Cardiac muscle cell (in vitro differentiated cells and primary cell): ENCODE data around the gene NT5DC4. TPM values are rescaled to one million over a fixed set of nuclear protein-coding genes. Genes with fewer than 3 reads are reported as not detected.

ENCODE experiments used
- DNase-seq, 2 donors: peaks; one replicate each; pipeline versions ENCODE4 v3.0.0 to v3.0.0-alpha.2; 2010 to 2017; ENCODE audit warnings: low read depth in 1 of 2, low spot score in 1 of 2
- H3K27ac ChIP-seq: fragments of 200-600 bp; sonication (generic); 2 replicates; pipeline ENCODE4 v1.5.1; 2016
- H3K27me3 ChIP-seq: fragments of 200-600 bp; sonication (generic); 2 replicates; pipeline ENCODE4 v1.6.0; 2016; ENCODE audit warnings: control low read depth
- H3K36me3 ChIP-seq: fragments of 200-600 bp; sonication (generic); 2 replicates; pipeline ENCODE4 v1.5.1; 2016; ENCODE audit warnings: control low read depth
- H3K4me1 ChIP-seq: fragments of 200-600 bp; sonication (generic); 2 replicates; pipeline ENCODE4 v1.8.1; 2017; ENCODE audit warnings: low read depth, mild to moderate bottlenecking, mixed run types
- H3K4me3 ChIP-seq: fragments of 200-600 bp; sonication (generic); 2 replicates; pipeline ENCODE4 v1.5.1; 2016; ENCODE audit warnings: mild to moderate bottlenecking
- H3K9me3 ChIP-seq: fragments of 200-600 bp; sonication (generic); 2 replicates; pipeline ENCODE4 v1.5.1; 2017; ENCODE audit warnings: low read depth, mild to moderate bottlenecking, control low read depth
- CTCF ChIP-seq: IDR thresholded peaks from 2 replicates; pipeline ENCODE4 v1.5.1; 2012; ENCODE audit warnings: low read depth, mild to moderate bottlenecking, low read length
- polyA plus RNA-seq: library from polyadenylated mRNA; unstranded; fragments of >200 nt; fragmentation: Nextera tagmentation; extraction: Ambion mirVana; gene quantifications from 2 replicates; pipeline ENCODE4 v1.2.1, GENCODE V29; 2016
- total RNA-seq: library from RNA; depleted of rRNA; stranded (reverse); fragments of >200 nt; gene quantifications from 2 replicates; pipeline ENCODE4 v1.2.3, GENCODE V29; 2016

The NT5DC4 gene
- total and polyA plus RNA-seq, 2 experiments from 2014 or later = not detected

GRCh38 chr2:112788653-112789052 lies 67.8 kb downstream of the NT5DC4 start:
- no peaks in the 10 kb centered on the region for H3K36me3 ChIP-seq
- no peak overlapping the region for H3K4me3 ChIP-seq
- no peak overlapping the region for H3K27ac ChIP-seq
- H3K4me1 ChIP-seq = no peaks in the 10 kb centered on the region
- no peak for TF ChIP-seq CTCF
- no peaks in the 10 kb centered on the region for H3K9me3 ChIP-seq
- H3K27me3 ChIP-seq = no peaks in the 10 kb centered on the region
- no peak for DNase-seq

Other genes starting within 250 kb of the NT5DC4 start
- gene TTL, start 238.9 kb upstream of the NT5DC4 start, total RNA-seq = 21.8 and 29.7 TPM in 2 replicates
- gene TTL, start 238.9 kb upstream of the NT5DC4 start, polyA plus RNA-seq = 26.3 and 32.6 TPM in 2 replicates
- 7.8 and 12.6 TPM in 2 replicates for gene POLR1B, start 178.6 kb upstream of the NT5DC4 start, total RNA-seq
- 8.4 and 9.9 TPM in 2 replicates for gene POLR1B, start 178.6 kb upstream of the NT5DC4 start, polyA plus RNA-seq
- gene CHCHD5, start 136.4 kb upstream of the NT5DC4 start, total RNA-seq = 32.3 and 34.9 TPM in 2 replicates
- gene CHCHD5, start 136.4 kb upstream of the NT5DC4 start, polyA plus RNA-seq = 74.4 and 84.5 TPM in 2 replicates
- gene SLC20A1, start 75.1 kb upstream of the NT5DC4 start, total RNA-seq = 10.0 and 11.4 TPM in 2 replicates
- gene SLC20A1, start 75.1 kb upstream of the NT5DC4 start, polyA plus RNA-seq = 21.7 and 22.9 TPM in 2 replicates
- 1.7 and 13.7 TPM in 2 replicates for gene CKAP2L, start 43.6 kb downstream of the NT5DC4 start, total RNA-seq
- gene CKAP2L, start 43.6 kb downstream of the NT5DC4 start, polyA plus RNA-seq = 4.0 and 20.9 TPM in 2 replicates
- gene IL1A, start 63.5 kb downstream of the NT5DC4 start, total RNA-seq = not detected in 2 replicates
- gene IL1A, start 63.5 kb downstream of the NT5DC4 start, polyA plus RNA-seq = not detected in 2 replicates
- gene IL1B, start 115.8 kb downstream of the NT5DC4 start, total RNA-seq = not detected in 2 replicates
- not detected in 2 replicates for gene IL1B, start 115.8 kb downstream of the NT5DC4 start, polyA plus RNA-seq
- not detected in 2 replicates for gene IL37, start 190.1 kb downstream of the NT5DC4 start, total RNA-seq
- not detected in 2 replicates for gene IL37, start 190.1 kb downstream of the NT5DC4 start, polyA plus RNA-seq